Kasumi-1 (cell line): ENCODE data around the gene CA10.

Experiments
- DNase-seq, 2 experiments: peaks; one replicate each; lab custom pipeline; 2025; lab: John Stamatoyannopoulos, UW

Gene CA10

DNA sequence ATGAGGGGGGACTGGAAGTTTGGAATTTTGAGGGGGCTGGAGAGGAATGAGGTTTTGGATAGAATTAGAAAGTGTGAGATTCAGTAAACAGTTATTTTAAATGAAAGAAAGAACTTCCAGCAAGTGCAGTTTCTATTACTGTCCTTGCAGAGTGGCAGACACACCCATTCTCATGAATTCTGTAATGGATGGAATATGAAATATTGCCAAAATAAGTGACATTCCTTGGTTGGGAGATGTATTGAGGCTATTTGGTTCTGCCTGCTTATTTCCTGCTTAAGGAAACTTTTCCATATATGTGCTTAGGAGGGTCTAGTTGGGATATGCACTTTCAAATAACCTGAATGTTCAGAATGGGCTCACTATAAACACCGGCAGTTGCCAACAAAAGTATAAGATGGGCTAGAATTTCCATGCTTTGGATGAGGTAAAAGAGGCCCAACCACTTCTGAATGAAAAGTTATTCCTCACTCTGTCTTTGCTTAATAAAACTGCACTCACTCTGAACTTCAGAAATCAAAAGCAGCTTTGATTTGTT lies 434.4 kb downstream of the CA10 start:
- no peak for DNase-seq

DNA sequence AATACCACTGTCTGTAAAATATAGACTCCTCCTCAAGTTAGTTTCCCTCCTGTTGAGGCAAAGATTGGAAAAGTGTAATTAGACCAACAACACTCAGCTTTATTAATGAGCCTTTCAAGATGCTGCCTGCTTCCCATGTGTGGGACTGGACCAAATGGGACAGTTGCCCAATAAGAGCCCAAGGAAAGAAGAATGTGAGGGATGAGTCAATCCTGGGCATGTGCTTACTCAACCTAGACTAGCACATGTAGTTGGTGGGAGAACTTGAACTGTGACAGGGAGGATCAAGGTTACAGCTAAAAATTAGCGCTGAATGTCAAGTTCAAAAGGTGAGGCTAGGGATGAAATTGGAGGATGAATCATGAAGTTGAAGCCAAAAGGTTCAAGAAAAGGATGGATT lies 435.5 kb downstream of the CA10 start:
- DNase-seq, result no peak

DNA sequence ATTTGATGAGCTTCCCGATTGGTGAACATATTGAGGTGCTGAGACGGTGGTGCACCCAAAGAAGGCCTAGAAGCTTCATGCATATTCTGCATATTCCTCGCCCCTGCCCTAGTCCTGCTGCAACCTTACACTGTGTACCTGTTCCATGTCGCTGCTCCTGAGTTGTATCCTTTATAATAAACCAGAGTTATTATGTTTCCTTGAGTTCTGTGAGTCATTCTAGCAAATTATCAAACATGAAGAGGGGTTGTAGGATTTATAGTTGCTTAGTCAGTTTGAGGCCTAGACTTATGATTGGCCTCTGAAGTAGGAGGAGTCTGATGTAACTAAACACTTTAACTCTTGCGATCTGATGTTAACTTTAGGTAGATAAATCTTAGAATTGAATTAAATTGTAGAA lies 436.8 kb downstream of the CA10 start:
- no peak for DNase-seq

DNA sequence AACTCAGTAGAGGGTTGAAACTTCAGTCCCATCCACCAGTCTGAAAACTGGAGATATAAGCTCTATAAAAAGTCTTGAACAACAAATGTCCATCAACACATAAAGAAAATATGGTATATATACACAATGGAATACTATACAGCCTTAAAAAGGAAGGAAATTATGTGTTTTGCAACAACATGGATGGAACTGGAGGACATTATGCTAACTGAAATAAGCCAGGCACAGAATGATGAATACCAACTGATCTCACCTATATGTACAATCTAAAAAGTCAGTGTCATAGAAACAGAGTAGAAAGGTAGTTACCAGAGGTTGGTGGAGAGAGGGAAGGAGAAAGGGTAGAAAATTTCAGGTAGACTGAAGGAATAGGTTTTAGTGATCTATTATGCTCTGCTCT lies 438.1 kb downstream of the CA10 start:
- no peak for DNase-seq

DNA sequence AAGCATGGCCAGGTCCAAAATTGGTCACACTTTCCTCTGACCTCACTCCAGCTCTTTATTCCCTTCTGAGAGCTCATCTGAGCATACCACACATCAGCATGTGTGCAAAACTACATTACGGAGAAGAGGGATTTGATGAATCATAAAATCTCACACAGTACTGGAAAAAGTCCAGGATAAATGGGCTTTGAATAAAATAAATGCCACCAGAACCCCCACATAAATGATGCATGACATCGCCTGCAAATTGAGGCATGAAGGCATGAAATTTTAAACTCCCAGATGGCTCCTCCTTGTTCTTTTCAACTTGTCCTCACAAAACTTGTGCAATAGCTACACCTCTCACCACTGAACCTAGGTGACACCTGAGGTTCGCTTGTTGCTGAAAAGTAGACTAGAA lies 439.5 kb downstream of the CA10 start:
- no peak for DNase-seq

DNA sequence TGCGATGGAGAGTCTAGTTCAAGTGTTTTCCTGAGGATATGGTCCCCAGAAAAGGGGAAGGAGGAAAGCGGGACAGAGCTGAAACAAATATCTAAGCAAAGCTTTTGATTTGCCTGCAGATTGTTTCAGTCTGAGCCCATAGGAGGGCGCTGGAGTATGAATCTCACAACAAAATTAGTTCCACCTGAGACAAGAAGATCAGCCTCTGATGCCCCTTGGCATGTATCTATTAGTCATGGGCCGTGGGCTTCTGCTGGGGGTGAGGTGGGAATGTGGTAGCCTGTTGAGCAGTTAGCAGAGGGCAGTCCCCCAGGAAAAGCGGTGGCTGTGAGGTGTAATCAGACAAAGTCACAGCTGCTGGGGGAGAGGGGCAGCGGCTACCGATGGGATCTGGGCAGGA lies 446.9 kb downstream of the CA10 start:
- DNase-seq, result no peak

DNA sequence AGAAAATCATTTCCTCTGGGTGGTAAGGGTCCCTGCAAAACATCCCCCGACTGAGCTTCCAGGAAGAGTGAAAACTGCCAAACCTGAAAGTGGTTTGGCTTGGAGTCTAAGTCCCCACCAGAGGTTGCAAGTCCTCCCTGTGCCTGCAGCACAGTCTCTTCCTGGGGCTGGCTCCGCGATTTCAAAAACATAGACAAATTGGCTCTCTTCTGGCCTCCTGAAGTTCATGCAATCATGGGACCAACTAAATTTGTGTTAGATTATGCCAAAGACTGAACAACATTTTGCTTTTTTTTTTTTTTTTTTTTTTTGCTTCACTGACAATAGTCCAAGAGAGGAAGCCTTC lies 447.9 kb downstream of the CA10 start:
- DNase-seq, result no peak

DNA sequence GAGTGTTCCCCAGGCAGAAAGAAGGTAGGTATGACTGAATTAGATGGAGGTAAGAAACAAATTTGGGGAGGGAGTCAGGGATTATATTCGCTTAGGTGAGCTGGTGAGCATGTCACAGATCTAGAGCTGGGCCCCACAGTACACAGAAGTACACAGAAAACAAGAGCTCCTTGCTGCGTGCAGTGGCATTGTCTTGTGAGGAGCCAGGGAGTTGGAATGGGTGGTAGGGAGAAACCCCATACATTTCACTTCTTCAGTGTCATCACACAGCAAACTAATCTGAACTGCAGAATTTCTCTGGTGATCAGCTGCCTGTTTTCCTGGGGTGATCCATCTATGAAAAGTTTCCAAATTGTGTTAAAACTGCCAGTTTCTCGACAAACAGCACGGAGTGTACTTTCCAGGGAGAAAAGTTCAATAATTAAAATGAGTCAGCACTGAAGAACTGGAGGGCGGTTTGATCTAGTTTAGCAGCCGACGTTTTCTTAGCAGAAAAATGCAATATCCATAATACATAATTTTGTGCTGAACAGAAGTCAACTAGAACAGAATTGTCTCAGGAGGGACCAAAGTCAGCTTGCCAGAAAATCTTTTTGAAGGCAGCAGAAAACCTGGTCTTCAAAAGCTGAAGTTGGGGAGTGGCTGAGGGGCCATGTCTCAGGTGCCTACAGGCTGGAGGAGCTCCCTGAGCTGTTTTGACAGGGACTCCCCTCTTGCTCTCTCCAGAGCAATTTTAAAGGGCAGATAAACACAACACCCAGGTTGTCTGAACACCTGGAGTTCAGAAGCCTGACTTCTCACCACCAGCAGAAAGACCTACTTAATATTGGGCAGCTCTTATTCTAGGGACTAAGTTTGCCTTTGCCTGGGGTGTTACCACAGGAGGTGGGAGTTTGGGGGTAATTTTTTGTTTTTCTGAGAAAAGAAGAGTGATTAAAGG lies 448.6 kb downstream of the CA10 start:
- no peak for DNase-seq

DNA sequence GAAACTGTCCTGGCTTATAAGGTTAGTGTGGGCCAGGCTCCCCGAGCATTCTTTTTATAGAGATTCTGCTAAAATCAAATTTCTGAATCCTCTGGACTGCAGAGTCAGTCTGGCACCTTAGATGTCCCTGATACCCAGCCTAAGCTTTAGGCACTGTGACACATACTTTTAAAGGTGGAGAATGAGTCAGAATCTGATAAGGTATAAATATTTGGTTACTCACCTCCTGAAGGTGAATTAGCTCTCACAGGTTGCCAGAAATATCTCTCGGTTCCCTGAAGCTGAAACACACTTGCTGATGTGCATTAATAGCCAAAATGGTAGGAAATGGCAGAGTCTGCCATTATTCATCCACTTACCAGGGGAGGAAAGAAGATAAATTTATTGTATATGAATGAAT lies 451.3 kb downstream of the CA10 start:
- no peak for DNase-seq

DNA sequence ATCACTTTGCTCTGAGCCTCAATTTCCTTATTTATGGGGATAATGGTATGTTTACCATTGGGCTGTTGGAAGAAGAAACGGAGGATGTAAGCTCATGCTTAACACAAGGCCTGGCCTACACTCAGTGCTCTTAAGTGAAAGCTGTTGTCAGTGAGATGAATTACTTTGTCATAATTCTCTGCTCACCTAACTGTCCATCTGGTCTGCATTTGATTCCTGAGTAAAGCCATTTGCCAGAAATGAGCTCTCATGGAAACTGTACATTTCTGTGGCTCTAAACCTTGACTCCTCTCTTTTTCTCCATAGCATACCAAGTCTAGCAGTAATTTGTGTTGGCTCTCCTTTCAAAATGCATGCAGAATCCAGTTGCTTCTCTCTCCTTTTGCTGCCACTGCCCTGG lies 452.4 kb downstream of the CA10 start:
- no peak for DNase-seq

DNA sequence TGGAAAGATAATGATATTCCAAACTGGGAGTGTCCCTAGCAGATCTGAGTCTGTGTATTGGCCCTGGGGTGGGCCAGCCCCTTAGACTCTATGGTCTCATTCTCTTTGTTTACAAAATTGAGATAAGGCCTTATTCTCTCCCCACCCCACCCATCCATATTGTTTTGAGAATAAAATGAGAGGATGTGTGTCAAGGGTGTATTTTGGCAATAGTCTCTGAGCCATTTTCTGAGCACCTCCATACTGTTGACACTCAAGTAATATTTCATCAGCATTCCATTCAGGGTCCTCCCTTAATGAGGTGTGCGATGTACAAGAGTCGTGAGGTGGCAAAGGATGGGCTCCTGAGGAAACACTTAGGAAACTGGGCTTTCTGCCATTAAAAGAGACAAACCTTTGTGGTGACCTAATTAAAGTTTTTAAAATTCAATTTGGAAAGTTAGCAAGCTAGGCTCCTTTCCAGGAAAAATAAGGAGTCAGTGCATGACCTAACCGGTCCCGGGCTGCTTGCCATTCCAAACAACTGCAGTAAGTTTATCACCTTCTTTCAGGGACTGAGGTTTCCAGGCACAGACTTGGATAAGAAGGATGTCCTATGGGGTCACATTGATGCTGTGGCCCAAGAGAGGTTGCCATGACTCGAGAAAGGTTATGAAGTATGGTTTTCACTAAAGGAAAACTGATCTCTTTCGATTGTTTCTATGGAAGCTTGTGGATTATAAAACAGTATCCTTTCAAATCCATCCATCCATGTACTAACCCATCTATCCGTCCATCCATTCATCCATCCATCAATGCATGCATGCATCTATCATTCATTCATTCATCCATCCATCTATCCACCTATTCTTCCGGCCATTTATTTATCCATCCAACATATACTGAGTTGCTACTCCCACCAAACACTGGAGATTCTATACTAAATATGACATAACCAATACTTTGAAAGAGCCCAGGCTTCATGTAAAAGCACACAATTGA lies 454.9 kb downstream of the CA10 start:
- no peak for DNase-seq

DNA sequence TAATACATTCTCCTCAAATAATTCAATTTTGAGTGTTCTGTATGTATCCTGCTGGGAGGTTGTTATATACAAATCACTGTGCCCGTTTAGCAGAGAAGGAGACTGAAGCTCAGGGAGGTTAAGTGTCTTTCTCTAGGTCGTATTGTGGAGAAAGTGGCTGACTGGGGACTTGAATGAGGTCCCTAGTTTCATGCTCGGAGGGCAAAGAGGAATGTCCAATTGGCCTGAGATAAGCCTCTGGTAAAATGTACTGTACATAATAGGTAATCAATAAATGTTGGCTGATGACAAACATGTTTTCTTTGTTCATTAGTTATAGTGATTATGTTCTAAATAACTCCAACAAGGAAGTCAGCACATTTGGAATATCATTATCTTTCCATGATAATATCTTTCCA lies 455.6 kb downstream of the CA10 start:
- DNase-seq, result no peak

DNA sequence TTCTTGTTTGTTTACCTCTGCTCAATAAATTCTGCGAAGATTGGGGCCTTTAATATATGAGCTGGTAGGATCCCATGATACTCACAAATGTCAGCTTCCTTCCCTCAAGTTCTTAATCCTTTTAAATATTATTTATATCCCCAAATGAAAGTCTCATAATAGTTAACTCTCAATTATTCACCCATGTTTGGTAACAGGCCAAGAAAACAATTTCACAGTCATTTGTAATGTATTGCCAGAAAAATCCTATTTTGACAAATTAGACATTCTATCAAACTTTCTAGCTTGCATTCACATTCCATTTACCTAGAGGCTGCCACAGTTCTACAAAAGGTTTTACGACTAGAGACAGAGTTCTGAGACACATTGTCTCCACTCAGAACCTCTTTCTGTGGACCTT lies 457.0 kb downstream of the CA10 start:
- no peak for DNase-seq

DNA sequence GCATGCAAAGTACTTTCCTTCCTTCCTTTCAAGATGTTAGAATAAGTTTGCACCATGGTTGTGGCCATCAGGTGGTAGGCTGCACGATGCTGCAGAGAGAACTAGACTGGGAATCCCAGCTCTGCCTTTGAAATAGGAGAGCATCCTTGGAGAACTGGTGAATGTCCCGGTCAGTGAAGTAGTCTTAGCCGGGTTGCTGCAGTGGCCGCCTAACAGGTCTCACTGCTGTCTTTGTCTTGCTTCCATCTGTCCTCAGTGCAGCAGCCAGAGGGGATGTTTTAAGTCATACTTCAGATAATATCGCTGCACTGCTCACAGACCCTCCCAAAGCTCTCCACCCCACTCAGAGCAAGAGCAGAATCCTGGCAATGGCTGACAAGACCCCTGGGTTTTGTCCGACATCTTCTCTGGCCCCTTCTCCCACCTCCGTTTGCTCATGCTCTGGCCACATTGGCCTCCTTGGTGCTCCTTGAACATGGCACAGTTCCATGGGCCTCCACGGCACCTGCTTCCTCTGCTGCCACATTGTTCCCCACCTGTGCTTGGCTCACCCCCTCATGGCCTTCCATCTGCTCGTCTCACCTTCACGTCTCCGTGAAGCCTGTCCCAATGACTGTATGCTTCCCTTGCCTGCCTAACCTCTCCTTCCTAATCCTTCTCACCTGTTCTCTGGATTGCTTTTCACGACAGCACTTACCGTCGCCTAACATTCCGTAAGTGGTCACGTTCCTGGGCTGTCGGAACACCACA lies 458.3 kb downstream of the CA10 start:
- no peak for DNase-seq

DNA sequence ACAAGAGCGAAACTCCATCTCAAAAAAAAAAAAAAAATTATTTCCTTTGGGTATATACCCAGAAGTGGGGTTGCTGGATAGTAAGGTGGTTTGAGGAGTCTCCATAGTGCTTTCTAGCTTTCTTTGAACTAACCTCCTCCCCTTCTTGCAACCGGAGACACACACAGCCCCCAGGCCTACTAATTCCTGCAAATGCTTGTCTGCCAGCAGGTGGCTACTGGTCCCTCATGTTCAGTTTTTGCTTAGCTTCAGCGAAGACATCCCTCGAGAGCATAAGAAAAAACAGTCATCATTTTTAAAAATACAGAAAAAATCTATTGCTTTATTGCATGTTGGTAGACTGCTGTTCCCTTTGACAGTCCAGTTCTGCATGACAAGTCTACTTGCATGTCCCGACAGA lies 459.2 kb downstream of the CA10 start:
- no peak for DNase-seq

DNA sequence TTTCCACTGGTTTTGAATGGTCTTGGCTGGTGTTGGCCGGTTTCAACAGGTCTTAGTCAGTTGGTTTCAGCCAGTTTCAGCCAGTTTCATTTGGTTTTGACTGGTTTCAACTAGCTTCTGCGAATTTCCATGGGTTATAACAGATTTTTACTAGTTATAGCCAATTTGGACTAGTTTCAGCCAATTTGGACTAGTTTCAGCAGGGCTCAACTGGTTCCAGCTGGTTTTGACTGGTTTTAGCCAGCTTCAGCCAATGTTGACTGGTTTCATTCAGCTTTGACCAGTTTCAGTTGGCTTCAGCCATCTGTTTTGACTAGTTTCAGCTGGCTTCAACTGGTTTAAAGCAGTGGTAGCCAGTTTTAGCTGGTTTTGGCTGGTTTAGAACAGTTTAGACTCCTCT lies 465.6 kb downstream of the CA10 start:
- no peak for DNase-seq

DNA sequence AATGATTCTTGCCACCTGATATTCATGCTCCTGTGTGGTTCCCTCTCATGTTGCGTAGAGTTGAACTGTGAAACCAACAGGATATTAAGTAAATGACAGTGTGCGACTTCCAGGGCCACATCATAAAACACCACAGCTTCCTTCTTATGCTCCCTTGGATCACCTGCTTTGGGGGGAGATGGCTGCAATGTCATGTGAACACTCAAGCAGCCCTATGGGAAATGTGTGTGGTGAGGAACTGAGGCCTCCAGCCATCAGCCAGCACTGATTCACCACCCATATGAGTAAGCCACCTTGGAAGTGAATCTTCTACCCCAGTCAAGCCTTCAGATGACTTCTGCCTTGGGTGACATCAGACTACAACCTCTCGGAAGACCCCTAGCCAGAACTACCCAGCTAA lies 470.6 kb downstream of the CA10 start:
- no peak for DNase-seq

DNA sequence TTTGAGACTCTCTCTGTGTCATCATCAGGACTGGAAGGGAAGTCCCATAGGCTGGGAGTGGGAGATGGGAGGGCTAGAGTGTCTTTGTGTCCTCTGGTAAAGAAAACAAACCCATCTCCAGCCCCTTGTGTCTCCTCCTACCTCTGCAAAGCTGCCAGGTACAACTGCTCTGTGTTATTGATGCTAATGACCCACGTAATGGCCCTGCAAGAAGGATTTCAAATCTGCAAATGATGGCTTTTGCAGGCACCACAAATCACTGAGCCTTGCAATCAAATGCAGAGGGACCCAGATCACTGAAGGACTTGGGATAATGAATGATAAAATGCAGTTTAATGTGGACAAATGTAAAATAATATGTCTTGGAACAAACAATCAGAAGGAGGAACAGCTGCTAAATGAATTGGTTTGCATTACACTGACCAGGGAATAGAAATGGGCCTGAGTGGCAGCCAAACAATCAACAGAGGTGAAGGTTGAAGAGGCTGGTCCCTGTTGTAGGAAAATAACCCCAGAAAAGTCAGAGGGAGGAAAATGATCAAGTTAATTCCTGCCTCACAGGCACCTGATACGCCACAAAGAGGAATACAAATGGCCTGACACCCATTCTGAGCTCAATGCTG lies 473.1 kb downstream of the CA10 start:
- no peak for DNase-seq

DNA sequence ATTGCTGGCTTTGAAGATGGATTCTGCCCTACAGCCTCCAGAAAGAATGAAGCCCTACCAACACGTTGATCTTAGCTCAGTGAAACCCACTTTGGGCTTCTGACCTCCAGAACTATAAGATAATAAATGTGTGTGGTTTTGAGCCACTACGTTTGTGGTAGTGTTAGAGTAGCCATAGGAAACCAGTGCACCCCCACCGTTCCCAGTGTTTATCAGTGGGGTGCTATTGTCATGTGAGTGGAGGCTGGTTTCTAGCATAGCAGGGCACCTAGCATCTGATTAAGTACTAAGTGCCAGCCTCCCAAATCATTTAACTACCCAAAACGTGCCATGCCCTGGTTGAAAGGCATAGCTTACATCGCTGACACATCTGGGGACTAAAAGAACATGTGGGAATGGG lies 474.3 kb downstream of the CA10 start:
- no peak for DNase-seq

DNA sequence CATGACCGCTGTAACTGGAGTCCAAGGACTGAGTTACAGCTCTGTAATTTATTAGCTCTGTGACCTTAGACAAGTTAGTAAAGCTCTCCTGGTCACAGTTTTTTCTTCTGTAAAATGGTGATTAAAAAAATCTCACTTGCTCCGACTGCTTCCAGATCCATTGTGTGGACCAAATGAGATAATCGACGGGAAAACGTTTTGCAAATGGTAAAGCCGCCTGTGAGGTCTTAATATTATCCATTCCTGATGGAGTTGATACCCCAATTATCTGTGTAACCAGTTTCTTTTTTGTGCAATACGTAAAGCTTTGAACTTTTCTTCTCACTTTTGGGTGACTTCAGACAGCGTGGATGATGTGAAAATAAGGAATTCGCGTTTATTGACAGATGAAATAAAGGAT lies 475.2 kb downstream of the CA10 start:
- DNase-seq, result no peak

DNA sequence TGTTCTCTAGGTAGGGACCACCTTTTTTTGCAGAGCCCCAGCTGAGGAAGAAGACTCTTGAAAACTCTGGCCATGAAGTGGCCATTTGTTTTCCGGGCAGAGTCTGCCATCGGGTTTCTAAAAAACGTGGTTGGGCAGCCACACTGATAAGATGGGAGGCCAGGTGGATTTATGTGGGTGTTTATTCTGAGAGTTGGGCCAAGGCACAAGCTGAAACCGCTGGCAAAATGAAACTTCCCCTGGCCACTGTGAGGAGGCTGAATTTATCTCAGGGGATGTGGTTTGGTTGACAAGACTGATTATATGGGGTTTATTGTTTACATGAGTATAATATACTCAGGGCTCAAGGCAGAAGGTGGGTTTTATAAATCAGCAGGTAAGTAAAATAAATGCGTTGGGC lies 476.4 kb downstream of the CA10 start:
- DNase-seq, result no peak

DNA sequence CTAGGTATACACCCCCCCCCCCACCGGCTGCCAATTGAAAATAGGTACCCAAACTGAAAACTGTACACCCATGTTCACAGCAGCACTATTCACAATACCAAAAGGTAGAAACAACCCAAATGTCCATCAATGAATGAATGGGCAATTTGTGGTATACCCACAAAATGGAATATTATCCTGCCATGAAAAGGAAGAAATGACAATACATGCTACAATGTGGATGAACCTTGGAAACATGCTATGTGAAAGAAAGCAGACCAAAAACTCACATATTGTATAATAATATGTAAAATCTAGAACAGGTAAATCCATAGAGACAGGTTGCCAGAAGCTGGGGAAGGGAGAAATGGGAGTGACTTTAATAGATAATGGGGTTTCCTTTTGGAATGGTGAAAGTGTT lies 480.6 kb downstream of the CA10 start:
- DNase-seq, result no peak
